GM21390 (cell line): ENCODE results near the gene OSTC.
A peak's percentile ranks its signal among the peaks of the same experiment; 100 is the strongest.

ENCODE experiments used
- ATAC-seq: cut with Tn5 transposase; IDR thresholded peaks from one replicate; pipeline ENCODE4 v1.9.1; 2021; ENCODE audit not compliant: unreplicated experiment

OSTC gene

GRCh38 chr4:108650212-108651013 is at the start of gene OSTC:
TSS of gene OSTC (plus strand) at chr4:108650599. CDS start at chr4:108650656, 57 bp downstream.
- ATAC-seq, result peak; percentile 92

GRCh38 chr4:108601106-108601505 is 49.3 kb upstream of the OSTC start:
- ATAC-seq, result no peak

- no peak for ATAC-seq
Measured at GRCh38 chr4:108601532-108601931, 48.9 kb upstream of the OSTC start.

- ATAC-seq, result no peak
Measured at GRCh38 chr4:108602163-108602562, 48.2 kb upstream of the OSTC start.

GRCh38 chr4:108607079-108607815 is 43.2 kb upstream of the OSTC start:
- no peak for ATAC-seq

GRCh38 chr4:108611365-108611764 is 39.0 kb upstream of the OSTC start:
- ATAC-seq, result no peak

GRCh38 chr4:108612365-108612764 is 38.0 kb upstream of the OSTC start:
- no peak for ATAC-seq

GRCh38 chr4:108619372-108620100 is 30.9 kb upstream of the OSTC start:
- peak; percentile 19 for ATAC-seq

- ATAC-seq, result peak; percentile 100
Measured at GRCh38 chr4:108620101-108620932, 30.1 kb upstream of the OSTC start, which contains the start of gene RPL34. TSS of gene RPL34 (plus strand) at chr4:108620576. CDS start at chr4:108621960, 1,384 bp downstream.

- no peak for ATAC-seq
Measured at GRCh38 chr4:108620933-108621905, 29.2 kb upstream of the OSTC start.

GRCh38 chr4:108622022-108622421 is 28.4 kb upstream of the OSTC start:
- no peak for ATAC-seq

- ATAC-seq, result no peak
Measured at GRCh38 chr4:108622828-108623227, 27.6 kb upstream of the OSTC start.

GRCh38 chr4:108624263-108625056 is 25.9 kb upstream of the OSTC start:
- ATAC-seq, result no peak

GRCh38 chr4:108626056-108626455 is 24.3 kb upstream of the OSTC start:
- ATAC-seq, result no peak

- ATAC-seq, result no peak
Measured at GRCh38 chr4:108628411-108628810, 22.0 kb upstream of the OSTC start.

GRCh38 chr4:108635070-108635655 is 15.2 kb upstream of the OSTC start:
- ATAC-seq, result no peak

GRCh38 chr4:108636246-108636645 is 14.2 kb upstream of the OSTC start:
- no peak for ATAC-seq

GRCh38 chr4:108637856-108638255 is 12.5 kb upstream of the OSTC start:
- no peak for ATAC-seq
